Muscle of leg (tissue), 11 donors: ENCODE results near the gene DUSP15. TPM values are rescaled to one million over a fixed set of nuclear protein-coding genes. Genes with fewer than 3 reads are reported as not detected.
A peak's percentile ranks its signal among the peaks of the same experiment; 100 is the strongest.
"Not testable (repeated sequence)": the region's sequence is repeated elsewhere in the genome, so short reads cannot be mapped to it uniquely, and the experiment has no call there.

Experiments used
- DNase-seq: peaks from one replicate; pipeline ENCODE4 v3.0.0; 2013
- H3K27ac ChIP-seq: one replicate; pipeline ENCODE4 v1.5.1; 2013; ENCODE audit warnings: mild to moderate bottlenecking, low read length, control low read depth
- H3K27me3 ChIP-seq: one replicate; pipeline ENCODE4 v1.6.1; 2013; ENCODE audit warnings: low read length; ENCODE audit not compliant: control insufficient read depth, insufficient read depth
- H3K36me3 ChIP-seq: one replicate; pipeline ENCODE4 v1.6.1; 2013; ENCODE audit warnings: low read length; ENCODE audit not compliant: control insufficient read depth, insufficient read depth
- H3K4me1 ChIP-seq: one replicate; pipeline ENCODE4 v1.6.1; 2013; ENCODE audit warnings: low read length; ENCODE audit not compliant: control insufficient read depth, insufficient read depth
- H3K4me3 ChIP-seq: one replicate; pipeline ENCODE4 v1.5.1; 2013; ENCODE audit warnings: low read length, control low read depth
- H3K9me3 ChIP-seq: replicated peaks from 2 replicates; pipeline ENCODE4 v1.6.1; 2013; ENCODE audit warnings: low read depth, low read length; ENCODE audit not compliant: control insufficient read depth
- WGBS: methylation state at CpG from one replicate; pipeline ENCODE4 v1.1.5; 2013; ENCODE audit warnings: missing lambda C conversion rate; ENCODE audit not compliant: insufficient coverage; 5-methylcytosine and 5-hydroxymethylcytosine counted together
- polyA plus RNA-seq, 8 donors: library from polyadenylated mRNA; unstranded; fragments of 120-200 nt; gene quantifications; one replicate each; pipeline versions ENCODE4 v1.2.1 to v1.2.3, GENCODE V29; 2013; ENCODE audit warnings: inconsistent platforms in 1 of 8, low replicate concordance in 1 of 8; ENCODE audit not compliant: insufficient read length in 8 of 8, insufficient read depth in 1 of 8
- total RNA-seq: library from RNA; stranded (reverse); fragments of 120-200 nt; gene quantifications from one replicate; pipeline ENCODE4 v1.2.4, GENCODE V29; 2013

DUSP15 gene
- total and polyA plus RNA-seq, 9 donors, result 1.6 to 5.1 (median 2.4) TPM

- H3K4me3 ChIP-seq, result no peak overlapping the region
- H3K4me1 ChIP-seq, result peaks cover 43% of the 10 kb centered on the region
- H3K27ac ChIP-seq, result no peak overlapping the region
- 11% methylated on average over 17 of the region's 29 CpGs for WGBS
- H3K27me3 ChIP-seq, result no peaks in the 10 kb centered on the region
- no peaks in the 10 kb centered on the region for H3K9me3 ChIP-seq
- peak; percentile 82 for DNase-seq
- peaks cover 19% of the 10 kb centered on the region for H3K36me3 ChIP-seq
These were observed 47.7 kb downstream of the DUSP15 start for GRCh38 chr20:31822421-31823330.

GRCh38 chr20:31821427-31821826, 48.9 kb downstream of the DUSP15 start:
- H3K4me3 ChIP-seq, result no peak overlapping the region
- H3K27ac ChIP-seq, result peak overlapping the region; percentile 20

GRCh38 chr20:31820228-31820627, 50.1 kb downstream of the DUSP15 start:
- Histone ChIP-seq H3K36me3 (peaks cover 12% of the 10 kb centered on the region), H3K27me3 (no peaks in the 10 kb centered on the region), H3K9me3 (no peaks in the 10 kb centered on the region), H3K4me3 (peak overlapping the region; percentile 52), H3K4me1 (peaks cover 64% of the 10 kb centered on the region), H3K27ac (peak overlapping the region; percentile 83)
- no peak for DNase-seq
- 69% methylated on average over 5 of the region's 6 CpGs for WGBS

More at GRCh38 chr20:31821427-31821826, 48.9 kb downstream of the DUSP15 start:
- H3K27me3 ChIP-seq, result no peaks in the 10 kb centered on the region
- H3K36me3 ChIP-seq, result peaks cover 16% of the 10 kb centered on the region
- no peaks in the 10 kb centered on the region for H3K9me3 ChIP-seq
- peaks cover 52% of the 10 kb centered on the region for H3K4me1 ChIP-seq
- 54% methylated on average over 3 of the region's 5 CpGs for WGBS
- peak; percentile 27 for DNase-seq

- Histone ChIP-seq H3K4me3 (peak within 1 kb of the TSS; percentile 52), H3K4me1 (peaks cover 72% of the 10 kb centered on the region), H3K27ac (peak within 1 kb of the TSS; percentile 83), H3K9me3 (no peaks in the 10 kb centered on the region), H3K27me3 (no peaks in the 10 kb centered on the region), H3K36me3 (peaks cover 4% of the 10 kb centered on the region)
- DNase-seq, result peak; percentile 90
- 33% methylated on average over 11 of the region's 16 CpGs for WGBS
These were observed 51.1 kb downstream of the DUSP15 start, which contains the start of gene MYLK2 for GRCh38 chr20:31819083-31819784. TSS of gene MYLK2 (plus strand) at chr20:31819356. CDS start at chr20:31819581, 225 bp downstream.

GRCh38 chr20:31818376-31818908, 51.9 kb downstream of the DUSP15 start:
- H3K4me1 ChIP-seq, result peaks cover 79% of the 10 kb centered on the region
- 68% methylated on average over 3 of the region's 8 CpGs for WGBS
- no peaks in the 10 kb centered on the region for H3K27me3 ChIP-seq
- no peak overlapping the region for H3K4me3 ChIP-seq
- peaks cover 3% of the 10 kb centered on the region for H3K36me3 ChIP-seq
- DNase-seq, result no peak
- peak overlapping the region; percentile 63 for H3K27ac ChIP-seq
- H3K9me3 ChIP-seq, result no peaks in the 10 kb centered on the region

- 100% methylated on average over 4 of the region's 5 CpGs for WGBS
- H3K27ac ChIP-seq, result no peak overlapping the region
These were observed 52.9 kb downstream of the DUSP15 start for GRCh38 chr20:31817461-31817860.

GRCh38 chr20:31816221-31816620, 54.1 kb downstream of the DUSP15 start:
- H3K4me1 ChIP-seq, result peaks cover 84% of the 10 kb centered on the region
- H3K9me3 ChIP-seq, result no peaks in the 10 kb centered on the region
- H3K36me3 ChIP-seq, result no peaks in the 10 kb centered on the region
- H3K27ac ChIP-seq, result peak overlapping the region; percentile 83
- H3K4me3 ChIP-seq, result no peak overlapping the region
- no peaks in the 10 kb centered on the region for H3K27me3 ChIP-seq
- no peak for DNase-seq
- WGBS, result no CpG with 5 or more reads among the region's 5 CpGs

More at GRCh38 chr20:31817461-31817860, 52.9 kb downstream of the DUSP15 start:
- no peaks in the 10 kb centered on the region for H3K36me3 ChIP-seq
- H3K9me3 ChIP-seq, result no peaks in the 10 kb centered on the region
- DNase-seq, result no peak
- H3K27me3 ChIP-seq, result no peaks in the 10 kb centered on the region
- H3K4me3 ChIP-seq, result no peak overlapping the region
- H3K4me1 ChIP-seq, result peaks cover 80% of the 10 kb centered on the region

GRCh38 chr20:31815408-31816188, 54.7 kb downstream of the DUSP15 start:
- no peaks in the 10 kb centered on the region for H3K36me3 ChIP-seq
- peak overlapping the region; percentile 83 for H3K27ac ChIP-seq
- no peaks in the 10 kb centered on the region for H3K9me3 ChIP-seq
- H3K4me1 ChIP-seq, result peaks cover 90% of the 10 kb centered on the region
- DNase-seq, result peak; percentile 73
- no peaks in the 10 kb centered on the region for H3K27me3 ChIP-seq
- no peak overlapping the region for H3K4me3 ChIP-seq
- WGBS, result 24% methylated on average over 4 of the region's 9 CpGs

GRCh38 chr20:31814142-31814541, 56.2 kb downstream of the DUSP15 start:
- not testable (repeated sequence) for DNase-seq, H3K9me3 ChIP-seq, H3K27ac ChIP-seq, H3K36me3 ChIP-seq, H3K4me3 ChIP-seq, H3K27me3 ChIP-seq
- WGBS, result 70% methylated on average over 5 of the region's 7 CpGs
- peaks cover 83% of the 10 kb centered on the region for H3K4me1 ChIP-seq
